A673 (cell line): ENCODE results near the gene PAXX.

ENCODE experiments used
- EZH2 ChIP-seq: fragments of 200-600 bp; sonication (generic); IDR thresholded peaks from 2 replicates; pipeline ENCODE4 v1.6.1; 2017; ENCODE audit warnings: borderline replicate concordance, low read depth, mild to moderate bottlenecking, mixed read lengths, antibody characterized with exemption, low read length; ENCODE audit not compliant: poor library complexity, severe bottlenecking
- TF ChIP-seq, protein P1 (sequence below): fragments of 300-800, 200-600 bp; sonication (generic); conservative IDR thresholded peaks from 2 replicates; pipeline ENCODE4 v1.5.1; 2017; ENCODE audit warnings: low read depth, mild to moderate bottlenecking, antibody characterized with exemption, low read length, moderate library complexity, mixed read lengths

- TF ChIP-seq, protein P1, sequence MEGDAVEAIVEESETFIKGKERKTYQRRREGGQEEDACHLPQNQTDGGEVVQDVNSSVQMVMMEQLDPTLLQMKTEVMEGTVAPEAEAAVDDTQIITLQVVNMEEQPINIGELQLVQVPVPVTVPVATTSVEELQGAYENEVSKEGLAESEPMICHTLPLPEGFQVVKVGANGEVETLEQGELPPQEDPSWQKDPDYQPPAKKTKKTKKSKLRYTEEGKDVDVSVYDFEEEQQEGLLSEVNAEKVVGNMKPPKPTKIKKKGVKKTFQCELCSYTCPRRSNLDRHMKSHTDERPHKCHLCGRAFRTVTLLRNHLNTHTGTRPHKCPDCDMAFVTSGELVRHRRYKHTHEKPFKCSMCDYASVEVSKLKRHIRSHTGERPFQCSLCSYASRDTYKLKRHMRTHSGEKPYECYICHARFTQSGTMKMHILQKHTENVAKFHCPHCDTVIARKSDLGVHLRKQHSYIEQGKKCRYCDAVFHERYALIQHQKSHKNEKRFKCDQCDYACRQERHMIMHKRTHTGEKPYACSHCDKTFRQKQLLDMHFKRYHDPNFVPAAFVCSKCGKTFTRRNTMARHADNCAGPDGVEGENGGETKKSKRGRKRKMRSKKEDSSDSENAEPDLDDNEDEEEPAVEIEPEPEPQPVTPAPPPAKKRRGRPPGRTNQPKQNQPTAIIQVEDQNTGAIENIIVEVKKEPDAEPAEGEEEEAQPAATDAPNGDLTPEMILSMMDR: no peak
- no peak for TF ChIP-seq EZH2
Measured at GRCh38 chr9:136955202-136955942, 36.9 kb upstream of the PAXX start.
